ENCODE results near the gene GAGE12G. TPM values are rescaled to one million over a fixed set of nuclear protein-coding genes. Genes with fewer than 3 reads are reported as not detected.
"Not testable (repeated sequence)": the region's sequence is repeated elsewhere in the genome, so short reads cannot be mapped to it uniquely, and the experiment has no call there.

Gene GAGE12G
- total and polyA plus RNA-seq, 2 of the 4 experiments (the other 2 are of a cell fraction) = not detected

- H2BK120ac ChIP-seq (ENCODE audit: low read depth, low read length); H3K79me1 ChIP-seq (ENCODE audit: low read depth in 1 of 2, low read length in 2 of 2); H3K4me2 ChIP-seq (ENCODE audit: low read depth, low read length); H3K9me3 ChIP-seq (ENCODE audit: control insufficient read depth, insufficient read depth, low read length); H3K27ac ChIP-seq (ENCODE audit: insufficient read depth, low read length); H3K18ac ChIP-seq (ENCODE audit: low read depth, low read length); H4K20me1 ChIP-seq (ENCODE audit: insufficient read depth, low read length); H3K27me3 ChIP-seq (ENCODE audit: control insufficient read depth, insufficient read depth, low read length); H4K8ac ChIP-seq (ENCODE audit: low read depth in 2 of 2, low read length in 2 of 2); DNase-seq; H2AFZ ChIP-seq (replicated peaks; ENCODE audit: low read length, poor library complexity); H2AK9ac ChIP-seq (replicated peaks; ENCODE audit: low read depth, low read length, poor library complexity); H2BK15ac ChIP-seq (ENCODE audit: low read depth, low read length); dilution Hi-C loops (cut with HindIII; ENCODE audit: low sequenced_read_pairs, unreplicated experiment); H4K91ac ChIP-seq (ENCODE audit: insufficient read depth, low read depth, low read length); H3K9me1 ChIP-seq (ENCODE audit: insufficient read depth, low read length); CTCF ChIA-PET; in situ Hi-C loops (cut with MboI; ENCODE audit: low sequenced_read_pairs); H2BK5ac ChIP-seq (ENCODE audit: low read depth, low read length, poor library complexity, severe bottlenecking); ATAC-seq (ENCODE audit: low read depth); H3K4ac ChIP-seq (ENCODE audit: low read depth, low read length); H3K56ac ChIP-seq (ENCODE audit: extremely low read depth, insufficient read depth, low read length); H2AK5ac ChIP-seq (ENCODE audit: low read depth, low read length); H3K9ac ChIP-seq (ENCODE audit: low read depth, low read length); H3K23ac ChIP-seq (ENCODE audit: low read depth, low read length); H2BK20ac ChIP-seq (ENCODE audit: low read depth, low read length); H3K4me1 ChIP-seq (ENCODE audit: control insufficient read depth, insufficient read depth, low read length); H3K14ac ChIP-seq (replicated peaks; ENCODE audit: low read depth, low read length); POLR2A ChIA-PET (ENCODE audit: unreplicated experiment); intact Hi-C loops (cut with micrococcal nuclease); BruUV-seq (replicated peaks); H3K4me3 ChIP-seq (ENCODE audit: insufficient read depth, low read depth, low read length); H3K36me3 ChIP-seq (ENCODE audit: control insufficient read depth, insufficient read depth, low read length); H4K5ac ChIP-seq (ENCODE audit: low read depth, low read length): not testable (repeated sequence)
- no CpG with 5 or more reads among the region's 16 CpGs for WGBS, 2 experiments (ENCODE audit: extremely low coverage in 2 of 2, insufficient read length in 1 of 2)
Observed at GRCh38 chrX:49560542-49560941, 9.7 kb upstream of the GAGE12G start, which contains the start of gene GAGE12F. GAGE12F (plus strand) TSS chrX:49560842; CDS start chrX:49561997, 1,155 bp downstream.

- H2BK120ac ChIP-seq (ENCODE audit: low read depth, low read length); H2AK5ac ChIP-seq (ENCODE audit: low read depth, low read length); CTCF ChIA-PET; H3K9me1 ChIP-seq (ENCODE audit: insufficient read depth, low read length); H3K27me3 ChIP-seq (ENCODE audit: control insufficient read depth, insufficient read depth, low read length); H2BK15ac ChIP-seq (ENCODE audit: low read depth, low read length); H2BK20ac ChIP-seq (ENCODE audit: low read depth, low read length); BruUV-seq (replicated peaks); H4K5ac ChIP-seq (ENCODE audit: low read depth, low read length); H3K79me1 ChIP-seq (ENCODE audit: low read depth in 1 of 2, low read length in 2 of 2); H3K27ac ChIP-seq (ENCODE audit: insufficient read depth, low read length); intact Hi-C loops (cut with micrococcal nuclease); dilution Hi-C loops (cut with HindIII; ENCODE audit: low sequenced_read_pairs, unreplicated experiment); H3K23ac ChIP-seq (ENCODE audit: low read depth, low read length); H2AFZ ChIP-seq (replicated peaks; ENCODE audit: low read length, poor library complexity); H3K14ac ChIP-seq (replicated peaks; ENCODE audit: low read depth, low read length); H3K36me3 ChIP-seq (ENCODE audit: control insufficient read depth, insufficient read depth, low read length); H4K20me1 ChIP-seq (ENCODE audit: insufficient read depth, low read length); H3K56ac ChIP-seq (ENCODE audit: extremely low read depth, insufficient read depth, low read length); H2BK5ac ChIP-seq (ENCODE audit: low read depth, low read length, poor library complexity, severe bottlenecking); H3K9me3 ChIP-seq (ENCODE audit: control insufficient read depth, insufficient read depth, low read length); H3K4me2 ChIP-seq (ENCODE audit: low read depth, low read length); H3K4me3 ChIP-seq (ENCODE audit: insufficient read depth, low read depth, low read length); DNase-seq; in situ Hi-C loops (cut with MboI; ENCODE audit: low sequenced_read_pairs); H3K4me1 ChIP-seq (ENCODE audit: control insufficient read depth, insufficient read depth, low read length); H2AK9ac ChIP-seq (replicated peaks; ENCODE audit: low read depth, low read length, poor library complexity); H3K4ac ChIP-seq (ENCODE audit: low read depth, low read length); H3K18ac ChIP-seq (ENCODE audit: low read depth, low read length); H4K8ac ChIP-seq (ENCODE audit: low read depth in 2 of 2, low read length in 2 of 2); ATAC-seq (ENCODE audit: low read depth); H4K91ac ChIP-seq (ENCODE audit: insufficient read depth, low read depth, low read length); POLR2A ChIA-PET (ENCODE audit: unreplicated experiment); H3K9ac ChIP-seq (ENCODE audit: low read depth, low read length): not testable (repeated sequence)
- no CpG with 5 or more reads among the region's 11 CpGs for WGBS, 2 experiments (ENCODE audit: extremely low coverage in 2 of 2, insufficient read length in 1 of 2)
Observed at GRCh38 chrX:49568728-49569127, 1.5 kb upstream of the GAGE12G start.
